ENCODE results near the gene SAPCD1.

Gene SAPCD1

GRCh38 chr6:31771992-31772358 lies 9.5 kb downstream of the SAPCD1 start:
- no peak overlapping the region for H3K4me3 ChIP-seq (ENCODE audit: low read depth, low read length)
- no peak for TF ChIP-seq CTCF (IDR thresholded peaks at IDR 0.05; ENCODE audit: low read depth, low read length, missing control alignments)
- DNase-seq (ENCODE audit: low read depth): no peak

- H3K4me3 ChIP-seq (ENCODE audit: low read depth, low read length): no peak overlapping the region
- DNase-seq (ENCODE audit: low read depth): no peak
- TF ChIP-seq CTCF (IDR thresholded peaks at IDR 0.05; ENCODE audit: low read depth, low read length, missing control alignments): no peak
These were observed 12.7 kb downstream of the SAPCD1 start for GRCh38 chr6:31775184-31775583.

- TF ChIP-seq CTCF (IDR thresholded peaks at IDR 0.05; ENCODE audit: low read depth, low read length, missing control alignments): no peak
- DNase-seq (ENCODE audit: low read depth): no peak
These were observed 13.4 kb downstream of the SAPCD1 start for GRCh38 chr6:31775633-31776484.

GRCh38 chr6:31776485-31776988 lies 14.1 kb downstream of the SAPCD1 start:
- H3K4me3 ChIP-seq (ENCODE audit: low read depth, low read length): no peak overlapping the region
- no peak for DNase-seq (ENCODE audit: low read depth)
- no peak for TF ChIP-seq CTCF (IDR thresholded peaks at IDR 0.05; ENCODE audit: low read depth, low read length, missing control alignments)

More at GRCh38 chr6:31775633-31776484, 13.4 kb downstream of the SAPCD1 start:
- no peak overlapping the region for H3K4me3 ChIP-seq (ENCODE audit: low read depth, low read length)

- no peak within 1 kb of the TSS for H3K4me3 ChIP-seq (ENCODE audit: low read depth, low read length)
- TF ChIP-seq CTCF (IDR thresholded peaks at IDR 0.05; ENCODE audit: low read depth, low read length, missing control alignments): peak; percentile 8
- peak; percentile 75 for DNase-seq (ENCODE audit: low read depth)
These were observed 14.7 kb downstream of the SAPCD1 start, which contains the start of gene VWA7 for GRCh38 chr6:31776989-31777666. Gene VWA7 (minus strand): TSS chr6:31777328. CDS start chr6:31776779, 549 bp downstream.

GRCh38 chr6:31777667-31778050 lies 15.2 kb downstream of the SAPCD1 start:
- DNase-seq (ENCODE audit: low read depth): no peak
- no peak for TF ChIP-seq CTCF (IDR thresholded peaks at IDR 0.05; ENCODE audit: low read depth, low read length, missing control alignments)
- no peak overlapping the region for H3K4me3 ChIP-seq (ENCODE audit: low read depth, low read length)

All from GM12864 (cell line).